Osteocyte (in vitro differentiated cells): Measurements from ENCODE around the gene PDE4D. TPM values are rescaled to one million over a fixed set of nuclear protein-coding genes. Genes with fewer than 3 reads are reported as not detected.

Experiments
- DNase-seq: peaks from one replicate; pipeline ENCODE4 v3.0.0; 2021; ENCODE audit warnings: mixed read lengths; ENCODE audit not compliant: unreplicated experiment; ENCODE audit errors: extremely low spot score
- H3K27ac Mint-ChIP-seq: one replicate; pipeline ENCODE4 v1.8.0; 2021; ENCODE audit warnings: mild to moderate bottlenecking, mixed read lengths; ENCODE audit not compliant: unreplicated experiment
- H3K27me3 Mint-ChIP-seq: one replicate; pipeline ENCODE4 v1.8.0; 2021; ENCODE audit warnings: mixed read lengths; ENCODE audit not compliant: unreplicated experiment
- H3K36me3 Mint-ChIP-seq: one replicate; pipeline ENCODE4 v1.8.0; 2021; ENCODE audit warnings: mixed read lengths; ENCODE audit not compliant: unreplicated experiment
- H3K4me1 Mint-ChIP-seq: one replicate; pipeline ENCODE4 v1.8.0; 2021; ENCODE audit warnings: mixed read lengths; ENCODE audit not compliant: unreplicated experiment
- H3K4me3 Mint-ChIP-seq: one replicate; pipeline ENCODE4 v1.8.0; 2021; ENCODE audit warnings: mild to moderate bottlenecking, moderate library complexity, mixed read lengths; ENCODE audit not compliant: unreplicated experiment
- H3K9me3 Mint-ChIP-seq: one replicate; pipeline ENCODE4 v1.8.0; 2021; ENCODE audit warnings: mixed read lengths; ENCODE audit not compliant: unreplicated experiment
- CTCF ChIP-seq: fragments of 200-600 bp; sonication (generic); IDR thresholded peaks from 2 replicates; pipeline ENCODE4 v1.5.0; 2021; ENCODE audit warnings: antibody characterized with exemption, mild to moderate bottlenecking, moderate library complexity
- total RNA-seq: library from RNA; stranded (reverse); gene quantifications from 2 replicates; pipeline ENCODE4 v1.2.1, GENCODE V29; 2021

The PDE4D gene
- total RNA-seq, 1 donor from 2014 or later: 24.2 TPM

GRCh38 chr5:59158637-59159391, 734.7 kb downstream of the PDE4D start:
- TF ChIP-seq CTCF: no peak
- H3K36me3 Mint-ChIP-seq: no peaks in the 10 kb centered on the region
- no peak overlapping the region for H3K4me3 Mint-ChIP-seq
- peaks cover 8% of the 10 kb centered on the region for H3K4me1 Mint-ChIP-seq
- no peak for DNase-seq
- H3K9me3 Mint-ChIP-seq: no peaks in the 10 kb centered on the region
- no peak overlapping the region for H3K27ac Mint-ChIP-seq
- H3K27me3 Mint-ChIP-seq: no peaks in the 10 kb centered on the region

GRCh38 chr5:59158165-59158564, 735.4 kb downstream of the PDE4D start:
- H3K27me3 Mint-ChIP-seq: no peaks in the 10 kb centered on the region
- H3K9me3 Mint-ChIP-seq: no peaks in the 10 kb centered on the region
- H3K4me1 Mint-ChIP-seq: peaks cover 3% of the 10 kb centered on the region
- H3K27ac Mint-ChIP-seq: no peak overlapping the region
- no peak for DNase-seq
- H3K4me3 Mint-ChIP-seq: no peak overlapping the region
- no peaks in the 10 kb centered on the region for H3K36me3 Mint-ChIP-seq
- TF ChIP-seq CTCF: no peak

- DNase-seq: no peak
- H3K4me1 Mint-ChIP-seq: peaks cover 8% of the 10 kb centered on the region
- H3K27ac Mint-ChIP-seq: no peak overlapping the region
- H3K27me3 Mint-ChIP-seq: no peaks in the 10 kb centered on the region
- no peak for TF ChIP-seq CTCF
- no peaks in the 10 kb centered on the region for H3K9me3 Mint-ChIP-seq
- no peak overlapping the region for H3K4me3 Mint-ChIP-seq
- no peaks in the 10 kb centered on the region for H3K36me3 Mint-ChIP-seq
Observed at GRCh38 chr5:59157068-59157467, 736.5 kb downstream of the PDE4D start.

- Mint-ChIP-seq H3K4me1 (peaks cover 8% of the 10 kb centered on the region), H3K9me3 (no peaks in the 10 kb centered on the region), H3K27me3 (no peaks in the 10 kb centered on the region), H3K27ac (no peak overlapping the region), H3K4me3 (no peak overlapping the region), H3K36me3 (no peaks in the 10 kb centered on the region)
- TF ChIP-seq CTCF: no peak
- no peak for DNase-seq
Observed at GRCh38 chr5:59152701-59153245, 740.8 kb downstream of the PDE4D start.

- H3K27ac Mint-ChIP-seq: no peak overlapping the region
- no peak for DNase-seq
Observed at GRCh38 chr5:59151162-59151889, 742.2 kb downstream of the PDE4D start.

More at GRCh38 chr5:59151162-59151889, 742.2 kb downstream of the PDE4D start:
- H3K4me1 Mint-ChIP-seq: peaks cover 6% of the 10 kb centered on the region
- no peaks in the 10 kb centered on the region for H3K36me3 Mint-ChIP-seq
- no peak overlapping the region for H3K4me3 Mint-ChIP-seq
- no peaks in the 10 kb centered on the region for H3K9me3 Mint-ChIP-seq
- H3K27me3 Mint-ChIP-seq: no peaks in the 10 kb centered on the region
- TF ChIP-seq CTCF: no peak
